ENCODE data around the gene KLKB1.

Gene KLKB1

GRCh38 chr4:186201535-186202230 lies 25.6 kb upstream of the KLKB1 start:
- no peaks in the 10 kb centered on the region for H3K9me3 ChIP-seq (ENCODE audit: control insufficient read depth in 2 of 2, low read length in 2 of 2)
- peaks cover 0 to 12% of the 10 kb centered on the region in 2 donors for H3K36me3 ChIP-seq (ENCODE audit: control insufficient read depth in 2 of 2, insufficient read depth in 2 of 2, low read length in 2 of 2)
- H3K4me1 ChIP-seq (ENCODE audit: control insufficient read depth in 2 of 2, insufficient read depth in 2 of 2, low read length in 2 of 2): peaks cover 6 to 25% of the 10 kb centered on the region in 2 donors
- H3K4me3 ChIP-seq (ENCODE audit: low read length in 2 of 2): no peak overlapping the region
- no peak overlapping the region for H3K9ac ChIP-seq (ENCODE audit: low read depth in 1 of 2, low read length in 2 of 2)
- H3K27ac ChIP-seq (ENCODE audit: low read depth in 2 of 2, low read length in 2 of 2): peak overlapping the region in 1 of 2 donors; percentile 7
- no peaks in the 10 kb centered on the region for H3K27me3 ChIP-seq (ENCODE audit: control insufficient read depth in 2 of 2, insufficient read depth in 2 of 2, low read length in 2 of 2)

DNA sequence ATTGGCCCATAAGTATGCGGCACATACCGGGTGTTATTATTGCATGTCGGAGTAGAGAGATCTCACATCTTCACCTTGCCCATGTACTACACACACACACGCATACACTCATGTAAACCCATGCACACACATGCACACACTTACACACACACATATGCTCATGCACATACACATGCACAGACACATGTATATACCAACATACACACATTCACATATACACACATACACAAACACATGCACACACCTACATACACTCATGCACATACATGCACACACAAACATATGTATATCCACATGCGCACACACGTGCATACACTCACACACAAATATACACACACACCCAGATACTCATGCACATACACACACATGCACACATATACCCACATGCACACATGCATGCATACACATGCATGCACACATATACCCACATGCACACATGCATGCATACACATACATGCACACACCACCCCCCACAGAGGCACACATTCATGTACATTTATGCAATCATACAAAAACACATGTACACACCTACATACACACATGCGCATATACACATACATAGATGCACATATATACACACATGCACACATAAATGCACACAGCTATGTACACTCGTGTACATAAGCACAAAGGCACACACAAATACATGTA lies 24.7 kb upstream of the KLKB1 start:
- Histone ChIP-seq H3K9me3 (ENCODE audit: control insufficient read depth in 2 of 2, low read length in 2 of 2) (no peaks in the 10 kb centered on the region), H3K4me1 (ENCODE audit: control insufficient read depth in 2 of 2, insufficient read depth in 2 of 2, low read length in 2 of 2) (peaks cover 6 to 25% of the 10 kb centered on the region in 2 donors), H3K4me3 (ENCODE audit: low read length in 2 of 2) (no peak overlapping the region), H3K27ac (ENCODE audit: low read depth in 2 of 2, low read length in 2 of 2) (peak overlapping the region in 1 of 2 donors; percentile 30), H3K36me3 (ENCODE audit: control insufficient read depth in 2 of 2, insufficient read depth in 2 of 2, low read length in 2 of 2) (peaks cover 0 to 9% of the 10 kb centered on the region in 2 donors), H3K27me3 (ENCODE audit: control insufficient read depth in 2 of 2, insufficient read depth in 2 of 2, low read length in 2 of 2) (no peaks in the 10 kb centered on the region), H3K9ac (ENCODE audit: low read depth in 1 of 2, low read length in 2 of 2) (no peak overlapping the region)

- Histone ChIP-seq H3K27ac (ENCODE audit: low read depth in 2 of 2, low read length in 2 of 2) (peak overlapping the region; percentile 30 to 78), H3K9me3 (ENCODE audit: control insufficient read depth in 2 of 2, low read length in 2 of 2) (no peaks in the 10 kb centered on the region), H3K9ac (ENCODE audit: low read depth in 1 of 2, low read length in 2 of 2) (no peak overlapping the region), H3K4me1 (ENCODE audit: control insufficient read depth in 2 of 2, insufficient read depth in 2 of 2, low read length in 2 of 2) (peaks cover 6 to 25% of the 10 kb centered on the region in 2 donors), H3K4me3 (ENCODE audit: low read length in 2 of 2) (no peak overlapping the region), H3K36me3 (ENCODE audit: control insufficient read depth in 2 of 2, insufficient read depth in 2 of 2, low read length in 2 of 2) (peaks cover under 1 to 6% of the 10 kb centered on the region in 2 donors), H3K27me3 (ENCODE audit: control insufficient read depth in 2 of 2, insufficient read depth in 2 of 2, low read length in 2 of 2) (no peaks in the 10 kb centered on the region)
Measured at GRCh38 chr4:186203406-186203805, 23.9 kb upstream of the KLKB1 start.

- Histone ChIP-seq H3K9me3 (ENCODE audit: control insufficient read depth in 2 of 2, low read length in 2 of 2) (no peaks in the 10 kb centered on the region), H3K36me3 (ENCODE audit: control insufficient read depth in 2 of 2, insufficient read depth in 2 of 2, low read length in 2 of 2) (peaks cover 5 to 7% of the 10 kb centered on the region in 2 donors), H3K4me1 (ENCODE audit: control insufficient read depth in 2 of 2, insufficient read depth in 2 of 2, low read length in 2 of 2) (peaks cover 6 to 25% of the 10 kb centered on the region in 2 donors), H3K4me3 (ENCODE audit: low read length in 2 of 2) (peak overlapping the region; percentile 18 to 70), H3K27ac (ENCODE audit: low read depth in 2 of 2, low read length in 2 of 2) (peak overlapping the region; percentile 78 to 83), H3K27me3 (ENCODE audit: control insufficient read depth in 2 of 2, insufficient read depth in 2 of 2, low read length in 2 of 2) (no peaks in the 10 kb centered on the region), H3K9ac (ENCODE audit: low read depth in 1 of 2, low read length in 2 of 2) (peak overlapping the region in 1 of 2 donors; percentile 42)
Measured at GRCh38 chr4:186204103-186204559, 23.2 kb upstream of the KLKB1 start.

GRCh38 chr4:186204686-186205085 lies 22.6 kb upstream of the KLKB1 start:
- Histone ChIP-seq H3K27ac (ENCODE audit: low read depth in 2 of 2, low read length in 2 of 2) (peak overlapping the region; percentile 78 to 83), H3K4me3 (ENCODE audit: low read length in 2 of 2) (peak overlapping the region; percentile 18 to 70), H3K4me1 (ENCODE audit: control insufficient read depth in 2 of 2, insufficient read depth in 2 of 2, low read length in 2 of 2) (peaks cover 6 to 25% of the 10 kb centered on the region in 2 donors), H3K36me3 (ENCODE audit: control insufficient read depth in 2 of 2, insufficient read depth in 2 of 2, low read length in 2 of 2) (peaks cover 5 to 13% of the 10 kb centered on the region in 2 donors), H3K27me3 (ENCODE audit: control insufficient read depth in 2 of 2, insufficient read depth in 2 of 2, low read length in 2 of 2) (no peaks in the 10 kb centered on the region), H3K9me3 (ENCODE audit: control insufficient read depth in 2 of 2, low read length in 2 of 2) (no peaks in the 10 kb centered on the region), H3K9ac (ENCODE audit: low read depth in 1 of 2, low read length in 2 of 2) (peak overlapping the region in 1 of 2 donors; percentile 42)

DNA sequence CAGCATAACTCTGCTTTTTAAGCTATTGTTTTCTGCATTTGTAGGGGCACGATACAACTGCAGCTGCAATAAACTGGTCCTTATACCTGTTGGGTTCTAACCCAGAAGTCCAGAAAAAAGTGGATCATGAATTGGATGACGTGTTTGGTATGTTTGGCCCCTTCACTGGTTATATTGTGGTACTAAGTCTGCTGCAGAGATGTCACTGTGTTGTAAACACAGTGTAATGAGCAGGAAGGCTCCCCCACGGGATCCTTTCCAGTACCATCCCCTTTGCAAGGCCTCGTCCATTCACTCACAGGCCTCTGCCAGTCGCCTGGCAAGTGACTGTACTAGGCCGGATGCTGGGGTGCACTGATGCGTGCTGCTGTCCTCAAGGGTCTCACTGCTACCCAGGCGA lies 22.2 kb upstream of the KLKB1 start:
- Histone ChIP-seq H3K9me3 (ENCODE audit: control insufficient read depth in 2 of 2, low read length in 2 of 2) (no peaks in the 10 kb centered on the region), H3K4me1 (ENCODE audit: control insufficient read depth in 2 of 2, insufficient read depth in 2 of 2, low read length in 2 of 2) (peaks cover 6 to 25% of the 10 kb centered on the region in 2 donors), H3K27ac (ENCODE audit: low read depth in 2 of 2, low read length in 2 of 2) (peak overlapping the region; percentile 78 to 83), H3K4me3 (ENCODE audit: low read length in 2 of 2) (peak overlapping the region; percentile 7 to 70), H3K27me3 (ENCODE audit: control insufficient read depth in 2 of 2, insufficient read depth in 2 of 2, low read length in 2 of 2) (no peaks in the 10 kb centered on the region), H3K9ac (ENCODE audit: low read depth in 1 of 2, low read length in 2 of 2) (peak overlapping the region; percentile 34 to 42), H3K36me3 (ENCODE audit: control insufficient read depth in 2 of 2, insufficient read depth in 2 of 2, low read length in 2 of 2) (peaks cover 5 to 18% of the 10 kb centered on the region in 2 donors)

- no peaks in the 10 kb centered on the region for H3K27me3 ChIP-seq (ENCODE audit: control insufficient read depth in 2 of 2, insufficient read depth in 2 of 2, low read length in 2 of 2)
- H3K9me3 ChIP-seq (ENCODE audit: control insufficient read depth in 2 of 2, low read length in 2 of 2): peaks cover 0 to under 1% of the 10 kb centered on the region in 2 donors
- no peaks in the 10 kb centered on the region for H3K36me3 ChIP-seq (ENCODE audit: control insufficient read depth in 2 of 2, insufficient read depth in 2 of 2, low read length in 2 of 2)
- H3K4me1 ChIP-seq (ENCODE audit: control insufficient read depth in 2 of 2, insufficient read depth in 2 of 2, low read length in 2 of 2): no peaks in the 10 kb centered on the region
- H3K4me3 ChIP-seq (ENCODE audit: low read length in 2 of 2): no peak overlapping the region
- no peak overlapping the region for H3K9ac ChIP-seq (ENCODE audit: low read depth in 1 of 2, low read length in 2 of 2)
- no peak overlapping the region for H3K27ac ChIP-seq (ENCODE audit: low read depth in 2 of 2, low read length in 2 of 2)
Measured at GRCh38 chr4:186216465-186217024, 10.8 kb upstream of the KLKB1 start.

- Histone ChIP-seq H3K27ac (ENCODE audit: low read depth in 2 of 2, low read length in 2 of 2) (no peak overlapping the region), H3K4me1 (ENCODE audit: control insufficient read depth in 2 of 2, insufficient read depth in 2 of 2, low read length in 2 of 2) (no peaks in the 10 kb centered on the region), H3K9ac (ENCODE audit: low read depth in 1 of 2, low read length in 2 of 2) (no peak overlapping the region), H3K9me3 (ENCODE audit: control insufficient read depth in 2 of 2, low read length in 2 of 2) (peaks cover 0 to 2% of the 10 kb centered on the region in 2 donors), H3K36me3 (ENCODE audit: control insufficient read depth in 2 of 2, insufficient read depth in 2 of 2, low read length in 2 of 2) (no peaks in the 10 kb centered on the region), H3K27me3 (ENCODE audit: control insufficient read depth in 2 of 2, insufficient read depth in 2 of 2, low read length in 2 of 2) (no peaks in the 10 kb centered on the region), H3K4me3 (ENCODE audit: low read length in 2 of 2) (no peak overlapping the region)
Measured at GRCh38 chr4:186217733-186218293, 9.5 kb upstream of the KLKB1 start.

DNA sequence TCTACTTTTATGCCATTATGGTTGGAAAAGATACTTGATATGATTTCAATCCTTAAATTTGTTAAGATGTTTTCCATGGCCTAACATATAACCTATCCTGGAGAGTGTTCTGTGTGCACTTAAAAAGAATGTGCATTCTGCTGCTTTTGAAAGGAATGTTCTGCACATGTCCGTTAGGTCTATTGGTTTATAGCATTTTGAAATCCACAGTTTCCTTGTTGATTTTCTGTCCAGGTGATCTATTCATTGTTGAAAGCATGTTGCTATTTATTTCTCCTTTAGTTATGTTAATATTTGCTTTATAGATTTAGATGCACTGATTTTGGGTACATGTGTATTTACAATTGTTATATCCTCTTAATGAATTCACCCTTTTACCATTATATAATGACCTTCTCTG lies 5.7 kb upstream of the KLKB1 start:
- no peak overlapping the region for H3K4me3 ChIP-seq (ENCODE audit: low read length in 2 of 2)
- peaks cover 0 to 2% of the 10 kb centered on the region in 2 donors for H3K9me3 ChIP-seq (ENCODE audit: control insufficient read depth in 2 of 2, low read length in 2 of 2)
- H3K4me1 ChIP-seq (ENCODE audit: control insufficient read depth in 2 of 2, insufficient read depth in 2 of 2, low read length in 2 of 2): no peaks in the 10 kb centered on the region
- no peaks in the 10 kb centered on the region for H3K27me3 ChIP-seq (ENCODE audit: control insufficient read depth in 2 of 2, insufficient read depth in 2 of 2, low read length in 2 of 2)
- no peak overlapping the region for H3K27ac ChIP-seq (ENCODE audit: low read depth in 2 of 2, low read length in 2 of 2)
- H3K9ac ChIP-seq (ENCODE audit: low read depth in 1 of 2, low read length in 2 of 2): no peak overlapping the region
- H3K36me3 ChIP-seq (ENCODE audit: control insufficient read depth in 2 of 2, insufficient read depth in 2 of 2, low read length in 2 of 2): no peaks in the 10 kb centered on the region

- Histone ChIP-seq H3K9me3 (ENCODE audit: control insufficient read depth in 2 of 2, low read length in 2 of 2) (peaks cover 0 to 2% of the 10 kb centered on the region in 2 donors), H3K4me3 (ENCODE audit: low read length in 2 of 2) (no peak overlapping the region), H3K27me3 (ENCODE audit: control insufficient read depth in 2 of 2, insufficient read depth in 2 of 2, low read length in 2 of 2) (no peaks in the 10 kb centered on the region), H3K27ac (ENCODE audit: low read depth in 2 of 2, low read length in 2 of 2) (no peak overlapping the region), H3K9ac (ENCODE audit: low read depth in 1 of 2, low read length in 2 of 2) (no peak overlapping the region), H3K4me1 (ENCODE audit: control insufficient read depth in 2 of 2, insufficient read depth in 2 of 2, low read length in 2 of 2) (peaks cover 0 to 4% of the 10 kb centered on the region in 2 donors), H3K36me3 (ENCODE audit: control insufficient read depth in 2 of 2, insufficient read depth in 2 of 2, low read length in 2 of 2) (no peaks in the 10 kb centered on the region)
Measured at GRCh38 chr4:186225848-186226247, 1.5 kb upstream of the KLKB1 start.

All from mucosa of rectum (tissue), 2 donors.